Hepatocyte (in vitro differentiated cells): Measurements from ENCODE around the gene NYAP2. TPM values are rescaled to one million over a fixed set of nuclear protein-coding genes. Genes with fewer than 3 reads are reported as not detected.

ENCODE experiments used
- DNase-seq: peaks from one replicate; pipeline ENCODE4 v3.0.0-alpha.2; 2016; ENCODE audit warnings: low spot score
- H2AFZ ChIP-seq: fragments of 200-600 bp; sonication (generic); 2 replicates; pipeline ENCODE4 v1.6.0; 2016; ENCODE audit warnings: antibody characterized with exemption, mild to moderate bottlenecking
- H3K27ac ChIP-seq: fragments of 200-600 bp; sonication (generic); 2 replicates; pipeline ENCODE4 v1.5.1; 2016; ENCODE audit warnings: mild to moderate bottlenecking
- H3K27me3 ChIP-seq: fragments of 200-600 bp; sonication (generic); 2 replicates; pipeline ENCODE4 v1.6.1; 2016
- H3K36me3 ChIP-seq: fragments of 200-600 bp; sonication (generic); replicated peaks from 2 replicates; pipeline ENCODE4 v1.5.1; 2016; ENCODE audit warnings: low read depth; ENCODE audit not compliant: insufficient read depth
- H3K4me1 ChIP-seq: fragments of 200-600 bp; sonication (generic); 2 replicates; pipeline ENCODE4 v1.5.1; 2016; ENCODE audit warnings: mild to moderate bottlenecking, moderate library complexity; ENCODE audit not compliant: insufficient read depth
- H3K4me2 ChIP-seq: fragments of 200-600 bp; sonication (generic); 2 replicates; pipeline ENCODE4 v1.6.0; 2016
- H3K4me3 ChIP-seq: fragments of 200-600 bp; sonication (generic); 2 replicates; pipeline ENCODE4 v1.5.1; 2016; ENCODE audit warnings: mild to moderate bottlenecking
- H3K79me2 ChIP-seq: fragments of 200-600 bp; sonication (generic); 2 replicates; pipeline ENCODE4 v1.6.0; 2017; ENCODE audit warnings: mild to moderate bottlenecking
- H3K9me2 ChIP-seq: fragments of 200-600 bp; sonication (generic); replicated peaks from 2 replicates; pipeline ENCODE4 v1.6.0; 2017; ENCODE audit warnings: mild to moderate bottlenecking; ENCODE audit not compliant: insufficient read depth
- H3K9me3 ChIP-seq: fragments of 200-600 bp; sonication (generic); 2 replicates; pipeline ENCODE4 v1.5.1; 2016; ENCODE audit warnings: low read depth, mild to moderate bottlenecking
- H4K20me1 ChIP-seq: fragments of 200-600 bp; sonication (generic); 2 replicates; pipeline ENCODE4 v1.6.0; 2016; ENCODE audit warnings: mild to moderate bottlenecking; ENCODE audit not compliant: insufficient read depth, poor library complexity, severe bottlenecking
- EZH2 ChIP-seq: fragments of 200-600 bp; sonication (generic); IDR thresholded peaks from 2 replicates; pipeline ENCODE4 v1.6.1; 2016; ENCODE audit warnings: antibody characterized with exemption, mild to moderate bottlenecking, borderline replicate concordance
- EZH2phosphoT487 ChIP-seq: fragments of 200-600 bp; sonication (generic); IDR thresholded peaks from one replicate; pipeline ENCODE4 v1.6.1; 2018; ENCODE audit warnings: antibody characterized with exemption, mild to moderate bottlenecking, low read depth, moderate library complexity; ENCODE audit not compliant: unreplicated experiment, severe bottlenecking
- WGBS: methylation state at CpG from one replicate; pipeline ENCODE4 v1.1.6; 2016; ENCODE audit warnings: low lambda C conversion rate; ENCODE audit errors: missing lambda C conversion rate; 5-methylcytosine and 5-hydroxymethylcytosine counted together
- polyA plus RNA-seq: library from polyadenylated mRNA; unstranded; fragments of >200 nt; fragmentation: Nextera tagmentation; extraction: Ambion mirVana; gene quantifications from 2 replicates; pipeline ENCODE4 v1.2.1, GENCODE V29; 2016
- total RNA-seq: library from RNA; depleted of rRNA; stranded (reverse); fragments of >200 nt; gene quantifications from 2 replicates; pipeline ENCODE4 v1.2.3, GENCODE V29; 2014
- TF ChIP-seq, protein P1 (sequence below): fragments of 200-600 bp; sonication (generic); IDR thresholded peaks from 2 replicates; pipeline ENCODE4 v1.5.1; 2016; ENCODE audit warnings: antibody characterized with exemption, mild to moderate bottlenecking; ENCODE audit not compliant: poor library complexity

NYAP2 gene
- total and polyA plus RNA-seq, 2 experiments from 2014 or later = 0.23 to 0.37 TPM

DNA sequence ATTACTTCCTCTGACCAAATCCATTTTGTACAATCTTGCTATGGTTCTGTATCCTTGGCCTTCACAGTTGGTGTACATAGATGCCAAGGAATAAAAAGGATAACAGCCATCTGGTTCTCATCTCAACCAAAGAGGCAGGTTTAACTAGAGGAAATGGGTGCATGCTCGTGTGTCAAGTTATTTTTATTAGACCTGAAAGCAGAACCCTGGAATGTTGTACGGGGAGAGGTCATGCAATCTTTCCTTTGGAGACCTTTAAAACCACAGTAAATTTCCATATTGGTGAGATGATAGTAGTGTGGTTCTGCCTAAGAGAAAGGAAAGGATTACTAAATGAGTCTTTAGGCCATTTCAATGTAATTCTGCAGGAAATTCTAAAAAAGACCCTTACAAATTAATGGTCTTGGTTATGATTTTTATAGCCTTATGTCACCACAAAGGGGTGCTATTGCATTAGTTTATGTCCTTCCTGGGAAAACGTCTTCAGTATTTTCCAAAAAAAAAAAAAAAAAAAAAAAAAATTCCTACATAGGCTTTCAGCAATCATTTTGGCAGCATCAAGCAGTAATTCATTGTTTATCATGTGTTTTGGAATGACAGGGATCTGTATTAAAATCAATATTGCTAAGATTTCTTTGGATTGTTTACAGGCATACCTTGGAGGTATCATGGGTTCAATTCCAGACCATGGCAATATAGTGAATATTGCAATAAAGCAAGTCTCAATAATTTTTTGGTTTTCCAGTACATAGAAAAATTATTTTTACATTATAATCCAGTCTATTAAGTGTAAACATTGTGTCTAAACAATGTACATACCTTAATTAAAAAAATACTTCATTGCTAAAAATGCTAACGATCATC lies 270.8 kb downstream of the NYAP2 start:
- H3K27ac ChIP-seq = no peak overlapping the region
- TF ChIP-seq EZH2 = no peak
- TF ChIP-seq, protein P1, sequence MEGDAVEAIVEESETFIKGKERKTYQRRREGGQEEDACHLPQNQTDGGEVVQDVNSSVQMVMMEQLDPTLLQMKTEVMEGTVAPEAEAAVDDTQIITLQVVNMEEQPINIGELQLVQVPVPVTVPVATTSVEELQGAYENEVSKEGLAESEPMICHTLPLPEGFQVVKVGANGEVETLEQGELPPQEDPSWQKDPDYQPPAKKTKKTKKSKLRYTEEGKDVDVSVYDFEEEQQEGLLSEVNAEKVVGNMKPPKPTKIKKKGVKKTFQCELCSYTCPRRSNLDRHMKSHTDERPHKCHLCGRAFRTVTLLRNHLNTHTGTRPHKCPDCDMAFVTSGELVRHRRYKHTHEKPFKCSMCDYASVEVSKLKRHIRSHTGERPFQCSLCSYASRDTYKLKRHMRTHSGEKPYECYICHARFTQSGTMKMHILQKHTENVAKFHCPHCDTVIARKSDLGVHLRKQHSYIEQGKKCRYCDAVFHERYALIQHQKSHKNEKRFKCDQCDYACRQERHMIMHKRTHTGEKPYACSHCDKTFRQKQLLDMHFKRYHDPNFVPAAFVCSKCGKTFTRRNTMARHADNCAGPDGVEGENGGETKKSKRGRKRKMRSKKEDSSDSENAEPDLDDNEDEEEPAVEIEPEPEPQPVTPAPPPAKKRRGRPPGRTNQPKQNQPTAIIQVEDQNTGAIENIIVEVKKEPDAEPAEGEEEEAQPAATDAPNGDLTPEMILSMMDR = peak; percentile 65
- TF ChIP-seq EZH2phosphoT487 = no peak
- H3K4me2 ChIP-seq = no peak overlapping the region
- H3K79me2 ChIP-seq = no peaks in the 10 kb centered on the region
- peak; percentile 63 for DNase-seq
- H2AFZ ChIP-seq = no peak overlapping the region
- no peak overlapping the region for H3K4me3 ChIP-seq
- no peaks in the 10 kb centered on the region for H3K27me3 ChIP-seq
- no peaks in the 10 kb centered on the region for H3K36me3 ChIP-seq
- no peaks in the 10 kb centered on the region for H3K4me1 ChIP-seq
- 37% methylated on average over 4 of the region's 4 CpGs for WGBS
- H3K9me2 ChIP-seq = no peaks in the 10 kb centered on the region
- no peaks in the 10 kb centered on the region for H3K9me3 ChIP-seq
- no peaks in the 10 kb centered on the region for H4K20me1 ChIP-seq

DNA sequence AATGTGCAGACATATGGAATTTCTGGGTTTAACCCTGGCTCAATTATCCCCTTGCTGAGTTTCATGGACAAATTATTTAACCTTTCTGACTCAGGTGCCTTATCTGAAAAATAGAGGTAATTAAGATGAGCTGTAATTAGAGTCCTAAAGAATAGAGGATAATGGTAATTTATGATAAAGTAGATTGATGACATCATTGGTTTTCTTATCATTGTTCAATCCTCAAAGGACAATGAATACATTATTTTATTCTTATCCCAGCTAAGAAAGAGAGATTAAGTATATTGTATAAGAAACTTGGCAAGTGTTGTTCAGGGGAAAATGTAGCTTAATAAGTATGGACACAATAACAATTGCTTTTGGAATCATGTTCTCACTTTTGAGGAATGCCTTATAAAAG lies 279.3 kb downstream of the NYAP2 start:
- no peaks in the 10 kb centered on the region for H4K20me1 ChIP-seq
- no peaks in the 10 kb centered on the region for H3K27me3 ChIP-seq
- H3K4me2 ChIP-seq = no peak overlapping the region
- H2AFZ ChIP-seq = no peak overlapping the region
- H3K79me2 ChIP-seq = no peaks in the 10 kb centered on the region
- no peaks in the 10 kb centered on the region for H3K9me2 ChIP-seq
- no peak overlapping the region for H3K27ac ChIP-seq
- H3K4me3 ChIP-seq = no peak overlapping the region
- H3K36me3 ChIP-seq = no peaks in the 10 kb centered on the region
- H3K4me1 ChIP-seq = no peaks in the 10 kb centered on the region
- no peak for TF ChIP-seq EZH2phosphoT487
- no peak for TF ChIP-seq EZH2
- TF ChIP-seq, protein P1 = no peak
- DNase-seq = no peak
- H3K9me3 ChIP-seq = no peaks in the 10 kb centered on the region

DNA sequence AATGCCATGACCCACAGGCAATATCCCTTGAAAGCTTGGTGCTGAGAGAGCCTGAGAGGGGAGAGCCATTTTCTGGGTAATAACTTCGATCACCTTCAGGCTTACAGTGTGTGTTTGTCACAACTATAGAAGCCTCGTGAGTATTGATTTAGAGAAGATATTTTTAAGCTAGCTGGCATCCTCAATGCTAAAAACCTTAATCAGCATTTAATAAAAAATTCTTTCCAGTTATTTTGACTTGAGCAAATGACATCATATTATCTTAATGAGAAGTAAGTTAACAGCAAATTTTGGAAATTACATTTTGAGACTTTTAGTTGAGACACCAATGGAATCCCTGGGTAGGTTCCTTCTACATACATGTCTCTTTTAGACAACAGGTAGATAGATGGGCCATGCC lies 283.7 kb downstream of the NYAP2 start:
- 92% methylated on average over 2 of the region's 2 CpGs for WGBS
- no peak overlapping the region for H3K27ac ChIP-seq
- no peaks in the 10 kb centered on the region for H3K9me3 ChIP-seq
- H4K20me1 ChIP-seq = no peaks in the 10 kb centered on the region
- H3K36me3 ChIP-seq = no peaks in the 10 kb centered on the region
- no peak for TF ChIP-seq EZH2phosphoT487
- no peak for TF ChIP-seq EZH2
- TF ChIP-seq, protein P1 = no peak
- H3K9me2 ChIP-seq = no peaks in the 10 kb centered on the region
- no peaks in the 10 kb centered on the region for H3K27me3 ChIP-seq
- no peak for DNase-seq
- H3K4me1 ChIP-seq = no peaks in the 10 kb centered on the region
- H3K4me2 ChIP-seq = no peak overlapping the region
- no peaks in the 10 kb centered on the region for H3K79me2 ChIP-seq
- no peak overlapping the region for H3K4me3 ChIP-seq
- no peak overlapping the region for H2AFZ ChIP-seq
